H9 (cell line): Measurements from ENCODE around the gene PADI6. TPM values are rescaled to one million over a fixed set of nuclear protein-coding genes. Genes with fewer than 3 reads are reported as not detected.

Experiments used
- DNase-seq: peaks from one replicate; pipeline ENCODE4 v3.0.0-alpha.2; 2017
- H2AFZ ChIP-seq: one replicate; pipeline ENCODE4 v1.6.1; 2013; ENCODE audit warnings: mild to moderate bottlenecking, low read length, control low read depth, moderate library complexity
- H2AK5ac ChIP-seq: 2 replicates; pipeline ENCODE4 v1.6.1; 2013; ENCODE audit warnings: low read length, control low read depth, mixed read lengths; ENCODE audit not compliant: insufficient read length
- H2BK120ac ChIP-seq: one replicate; pipeline ENCODE4 v1.6.1; 2013; ENCODE audit warnings: low read depth, mild to moderate bottlenecking, low read length, control low read depth, inconsistent platforms; ENCODE audit not compliant: poor library complexity, severe bottlenecking
- H2BK12ac ChIP-seq: 2 replicates; pipeline ENCODE4 v1.6.1; 2013; ENCODE audit warnings: low read length, control low read depth, mixed read lengths, low read depth; ENCODE audit not compliant: insufficient read length
- H2BK15ac ChIP-seq: 2 replicates; pipeline ENCODE4 v1.6.1; 2013; ENCODE audit warnings: low read depth, low read length, control low read depth
- H2BK20ac ChIP-seq: one replicate; pipeline ENCODE4 v1.6.1; 2013; ENCODE audit warnings: low read depth, mild to moderate bottlenecking, low read length, control low read depth, inconsistent platforms; ENCODE audit not compliant: poor library complexity, severe bottlenecking
- H2BK5ac ChIP-seq: 2 replicates; pipeline ENCODE4 v1.6.1; 2013; ENCODE audit warnings: low read length, control low read depth, mixed read lengths; ENCODE audit not compliant: insufficient read length
- H3K14ac ChIP-seq: 2 replicates; pipeline ENCODE4 v1.6.1; 2013; ENCODE audit warnings: low read length, control low read depth; ENCODE audit not compliant: insufficient read depth
- H3K18ac ChIP-seq: 2 replicates; pipeline ENCODE4 v1.6.1; 2013; ENCODE audit warnings: low read depth, mild to moderate bottlenecking, mixed read lengths, low read length, control low read depth; ENCODE audit not compliant: insufficient read length
- H3K23ac ChIP-seq: 2 replicates; pipeline ENCODE4 v1.6.1; 2013; ENCODE audit warnings: low read length, control low read depth, mixed read lengths, low read depth; ENCODE audit not compliant: insufficient read length
- H3K23me2 ChIP-seq: 2 replicates; pipeline ENCODE4 v1.6.1; 2013; ENCODE audit warnings: low read depth, mild to moderate bottlenecking, mixed read lengths, low read length, control low read depth; ENCODE audit not compliant: insufficient read length, poor library complexity, severe bottlenecking
- H3K27ac ChIP-seq: 2 replicates; pipeline ENCODE4 v1.5.1; 2013; ENCODE audit warnings: low read length, control low read depth, mixed read lengths, low read depth; ENCODE audit not compliant: insufficient read length
- H3K27me3 ChIP-seq: 2 replicates; pipeline ENCODE4 v1.6.1; 2013; ENCODE audit warnings: low read length, control low read depth, inconsistent platforms; ENCODE audit not compliant: insufficient read depth
- H3K4ac ChIP-seq: 2 replicates; pipeline ENCODE4 v1.6.1; 2013; ENCODE audit warnings: low read depth, mild to moderate bottlenecking, control low read depth, inconsistent platforms, low read length, moderate library complexity
- H3K4me1 ChIP-seq: 2 replicates; pipeline ENCODE4 v1.6.1; 2013; ENCODE audit warnings: low read length, control low read depth, inconsistent platforms; ENCODE audit not compliant: insufficient read depth
- H3K4me2 ChIP-seq: 2 replicates; pipeline ENCODE4 v1.6.1; 2013; ENCODE audit warnings: low read length, control low read depth, mixed read lengths; ENCODE audit not compliant: insufficient read length, insufficient read depth
- H3K56ac ChIP-seq: 2 replicates; pipeline ENCODE4 v1.6.1; 2013; ENCODE audit warnings: low read depth, mild to moderate bottlenecking, mixed read lengths, low read length, control low read depth; ENCODE audit not compliant: insufficient read length
- H3K79me1 ChIP-seq: 2 replicates; pipeline ENCODE4 v1.6.1; 2013; ENCODE audit warnings: low read depth, mild to moderate bottlenecking, moderate library complexity, low read length, control low read depth, inconsistent platforms; ENCODE audit not compliant: insufficient read depth, poor library complexity, severe bottlenecking
- H3K79me2 ChIP-seq: 2 replicates; pipeline ENCODE4 v1.6.1; 2013; ENCODE audit warnings: low read length, control low read depth, inconsistent platforms; ENCODE audit not compliant: insufficient read depth
- H3K9ac ChIP-seq: 2 replicates; pipeline ENCODE4 v1.6.1; 2013; ENCODE audit warnings: low read length, control low read depth, mixed read lengths; ENCODE audit not compliant: insufficient read length; ENCODE audit errors: extremely low read depth
- H3K9me3 ChIP-seq: one replicate; pipeline ENCODE4 v1.6.1; 2013; ENCODE audit warnings: low read depth, low read length, inconsistent platforms; ENCODE audit not compliant: control insufficient read depth
- H3T11ph ChIP-seq: one replicate; pipeline ENCODE4 v1.6.1; 2013; ENCODE audit warnings: mild to moderate bottlenecking, low read length, control low read depth, inconsistent platforms
- H4K20me1 ChIP-seq: one replicate; pipeline ENCODE4 v1.6.1; 2013; ENCODE audit not compliant: control insufficient read depth, insufficient read length, insufficient read depth
- H4K5ac ChIP-seq: 2 replicates; pipeline ENCODE4 v1.6.1; 2013; ENCODE audit warnings: low read depth, mild to moderate bottlenecking, mixed read lengths, low read length, control low read depth; ENCODE audit not compliant: insufficient read length
- H4K8ac ChIP-seq: replicated peaks from 2 replicates; pipeline ENCODE4 v1.6.1; 2013; ENCODE audit warnings: low read length, control low read depth, mixed read lengths, low read depth; ENCODE audit not compliant: insufficient read length
- H4K91ac ChIP-seq: 2 replicates; pipeline ENCODE4 v1.6.1; 2013; ENCODE audit warnings: low read depth, mild to moderate bottlenecking, moderate library complexity, mixed read lengths, low read length, control low read depth; ENCODE audit not compliant: insufficient read length
- H3K27ac Mint-ChIP-seq, 3 experiments: 2 replicates in 2 of 3; 3 replicates in 1 of 3; pipeline ENCODE4 v1.8.0; 2020 to 2021; ENCODE audit warnings: mixed read lengths in 3 of 3, mild to moderate bottlenecking in 1 of 3, moderate library complexity in 1 of 3
- H3K27me3 Mint-ChIP-seq: 2 replicates; pipeline ENCODE4 v1.8.0; 2021; ENCODE audit warnings: low read depth, mild to moderate bottlenecking, moderate library complexity, mixed read lengths
- H3K36me3 Mint-ChIP-seq, 3 experiments: 2 replicates in 2 of 3; 3 replicates in 1 of 3; pipeline ENCODE4 v1.8.0; 2020 to 2021; ENCODE audit warnings: low read depth in 3 of 3, mixed read lengths in 3 of 3; ENCODE audit not compliant: insufficient read depth in 1 of 3
- H3K4me1 Mint-ChIP-seq, 2 experiments: 2 replicates each; pipeline ENCODE4 v1.8.0; 2020; ENCODE audit warnings: mixed read lengths in 2 of 2
- H3K4me3 Mint-ChIP-seq, 2 experiments: 2 replicates in 1 of 2; 3 replicates in 1 of 2; pipeline ENCODE4 v1.8.0; 2020 to 2021; ENCODE audit warnings: mild to moderate bottlenecking in 2 of 2, mixed read lengths in 2 of 2, moderate library complexity in 1 of 2
- H3K9me3 Mint-ChIP-seq, 2 experiments: 2 replicates in 1 of 2; 3 replicates in 1 of 2; pipeline ENCODE4 v1.8.0; 2020; ENCODE audit warnings: mild to moderate bottlenecking in 2 of 2, mixed read lengths in 2 of 2, moderate library complexity in 1 of 2
- WGBS: extraction: QIAGEN DNeasy Blood & Tissue Kit; methylation state at CpG from one replicate; pipeline ENCODE4 v1.1.7; 2013; ENCODE audit warnings: missing lambda C conversion rate, low lambda C conversion rate, mixed read lengths; ENCODE audit not compliant: insufficient read length; ENCODE audit errors: extremely low coverage; 5-methylcytosine and 5-hydroxymethylcytosine counted together
- total RNA-seq: library from RNA; stranded (reverse); gene quantifications from 2 replicates; pipeline ENCODE4 v1.2.1, GENCODE V29; 2021
- TF ChIP-seq, protein P1 (sequence below): fragments of 200-600 bp; sonication (generic); conservative IDR thresholded peaks from 3 replicates; pipeline ENCODE4 v1.8.0; 2021; ENCODE audit warnings: antibody characterized with exemption, mild to moderate bottlenecking

The PADI6 gene
- total RNA-seq, 1 experiment from 2014 or later, result not detected

DNA sequence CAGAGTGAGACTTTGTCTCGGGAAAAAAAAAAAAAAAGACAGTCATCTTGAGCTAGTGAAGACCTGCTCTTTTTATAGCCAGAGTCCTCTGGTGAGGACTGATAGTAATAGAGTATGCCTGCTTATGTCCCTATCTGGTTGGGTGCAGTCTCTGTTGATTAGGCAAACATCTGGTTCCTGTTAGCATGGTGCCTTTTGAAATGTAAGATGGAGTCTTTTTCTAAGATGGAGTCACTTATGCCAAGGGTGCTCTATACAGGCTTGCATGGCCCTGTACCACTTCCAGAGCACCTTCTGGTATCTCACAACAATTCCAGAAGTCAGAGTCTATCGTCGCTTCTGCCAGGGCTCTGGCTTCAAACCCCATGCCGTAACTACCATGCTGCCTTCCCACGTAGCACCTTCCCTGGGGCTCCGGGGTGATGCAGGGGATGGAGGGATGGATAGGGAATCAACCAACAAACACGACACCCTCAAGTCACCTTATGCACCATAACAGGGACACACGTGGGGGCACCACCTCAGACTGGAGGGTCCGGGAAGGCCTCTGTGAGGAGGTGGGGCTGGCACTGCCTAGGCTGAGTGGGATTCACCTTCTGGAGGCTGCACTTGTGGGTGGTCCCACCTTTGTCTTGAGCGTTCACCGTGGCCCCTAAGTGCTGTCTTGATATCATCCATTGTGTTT is 11.6 kb upstream of the PADI6 start:
- Histone ChIP-seq H3K56ac (no peak overlapping the region), H3K23me2 (no peaks in the 10 kb centered on the region), H4K8ac (no peak overlapping the region), H3K4me2 (no peak overlapping the region), H3K4me1 (no peaks in the 10 kb centered on the region), H2BK5ac (no peak overlapping the region), H3K9ac (no peak overlapping the region), H3K23ac (no peak overlapping the region), H2BK120ac (no peak overlapping the region), H3K14ac (no peak overlapping the region), H2AFZ (no peak overlapping the region), H2AK5ac (no peak overlapping the region), H3T11ph (no peak overlapping the region), H3K18ac (no peak overlapping the region), H3K79me1 (no peaks in the 10 kb centered on the region), H2BK20ac (no peak overlapping the region), H2BK12ac (no peak overlapping the region), H4K91ac (no peak overlapping the region), H3K4ac (no peak overlapping the region), H3K9me3 (no peaks in the 10 kb centered on the region), H3K27ac (no peak overlapping the region), H3K27me3 (no peaks in the 10 kb centered on the region), H3K79me2 (no peaks in the 10 kb centered on the region), H2BK15ac (no peak overlapping the region), H4K20me1 (no peaks in the 10 kb centered on the region), H4K5ac (no peak overlapping the region)
- Mint-ChIP-seq H3K9me3 (no peaks in the 10 kb centered on the region; a peak in 1 of 5 replicates), H3K36me3 (no peaks in the 10 kb centered on the region), H3K27ac (no peak overlapping the region), H3K4me1 (peaks cover 9 to 11% of the 10 kb centered on the region in 2 experiments; a peak in 3 of 4 replicates), H3K4me3 (no peak overlapping the region), H3K27me3 (no peaks in the 10 kb centered on the region; the same call in 1 of the 2 replicates)
- no CpG with 5 or more reads among the region's 11 CpGs for WGBS
- TF ChIP-seq, protein P1, sequence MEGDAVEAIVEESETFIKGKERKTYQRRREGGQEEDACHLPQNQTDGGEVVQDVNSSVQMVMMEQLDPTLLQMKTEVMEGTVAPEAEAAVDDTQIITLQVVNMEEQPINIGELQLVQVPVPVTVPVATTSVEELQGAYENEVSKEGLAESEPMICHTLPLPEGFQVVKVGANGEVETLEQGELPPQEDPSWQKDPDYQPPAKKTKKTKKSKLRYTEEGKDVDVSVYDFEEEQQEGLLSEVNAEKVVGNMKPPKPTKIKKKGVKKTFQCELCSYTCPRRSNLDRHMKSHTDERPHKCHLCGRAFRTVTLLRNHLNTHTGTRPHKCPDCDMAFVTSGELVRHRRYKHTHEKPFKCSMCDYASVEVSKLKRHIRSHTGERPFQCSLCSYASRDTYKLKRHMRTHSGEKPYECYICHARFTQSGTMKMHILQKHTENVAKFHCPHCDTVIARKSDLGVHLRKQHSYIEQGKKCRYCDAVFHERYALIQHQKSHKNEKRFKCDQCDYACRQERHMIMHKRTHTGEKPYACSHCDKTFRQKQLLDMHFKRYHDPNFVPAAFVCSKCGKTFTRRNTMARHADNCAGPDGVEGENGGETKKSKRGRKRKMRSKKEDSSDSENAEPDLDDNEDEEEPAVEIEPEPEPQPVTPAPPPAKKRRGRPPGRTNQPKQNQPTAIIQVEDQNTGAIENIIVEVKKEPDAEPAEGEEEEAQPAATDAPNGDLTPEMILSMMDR, result no peak
- peak; percentile 16 for DNase-seq
